HG03066 (cell line): ENCODE data around the gene ADAM15.

Source experiments
- ATAC-seq: cut with Tn5 transposase; IDR thresholded peaks from one replicate; pipeline ENCODE4 v1.9.1; 2021; ENCODE audit warnings: low read depth; ENCODE audit not compliant: unreplicated experiment

ADAM15 gene

GRCh38 chr1:155070158-155070621 lies 19.1 kb downstream of the ADAM15 start:
- no peak for ATAC-seq

- no peak for ATAC-seq
Measured at GRCh38 chr1:155070721-155071569, 19.8 kb downstream of the ADAM15 start.

DNA sequence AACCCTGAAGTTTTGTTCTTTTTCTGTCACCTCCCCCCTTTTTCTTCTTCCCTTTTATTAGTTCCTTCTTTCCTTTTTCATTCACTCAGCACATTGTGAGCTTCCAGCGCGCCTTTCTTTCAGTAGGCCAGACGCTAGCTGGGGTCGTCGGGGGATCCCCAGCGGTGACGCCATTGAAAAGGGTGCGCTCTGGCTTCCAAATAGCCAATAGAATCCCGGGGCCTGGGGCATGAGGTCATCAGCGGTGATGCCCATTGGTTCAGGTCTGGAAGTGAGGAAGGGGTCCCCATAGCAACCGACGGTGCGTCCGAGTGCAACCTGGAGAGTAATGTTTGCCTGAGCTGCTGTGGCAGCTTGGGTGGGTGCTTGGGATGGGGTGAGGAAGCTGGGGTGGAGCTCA lies 20.6 kb downstream of the ADAM15 start:
- ATAC-seq: no peak

GRCh38 chr1:155072531-155073289 lies 21.6 kb downstream of the ADAM15 start:
- no peak for ATAC-seq

DNA sequence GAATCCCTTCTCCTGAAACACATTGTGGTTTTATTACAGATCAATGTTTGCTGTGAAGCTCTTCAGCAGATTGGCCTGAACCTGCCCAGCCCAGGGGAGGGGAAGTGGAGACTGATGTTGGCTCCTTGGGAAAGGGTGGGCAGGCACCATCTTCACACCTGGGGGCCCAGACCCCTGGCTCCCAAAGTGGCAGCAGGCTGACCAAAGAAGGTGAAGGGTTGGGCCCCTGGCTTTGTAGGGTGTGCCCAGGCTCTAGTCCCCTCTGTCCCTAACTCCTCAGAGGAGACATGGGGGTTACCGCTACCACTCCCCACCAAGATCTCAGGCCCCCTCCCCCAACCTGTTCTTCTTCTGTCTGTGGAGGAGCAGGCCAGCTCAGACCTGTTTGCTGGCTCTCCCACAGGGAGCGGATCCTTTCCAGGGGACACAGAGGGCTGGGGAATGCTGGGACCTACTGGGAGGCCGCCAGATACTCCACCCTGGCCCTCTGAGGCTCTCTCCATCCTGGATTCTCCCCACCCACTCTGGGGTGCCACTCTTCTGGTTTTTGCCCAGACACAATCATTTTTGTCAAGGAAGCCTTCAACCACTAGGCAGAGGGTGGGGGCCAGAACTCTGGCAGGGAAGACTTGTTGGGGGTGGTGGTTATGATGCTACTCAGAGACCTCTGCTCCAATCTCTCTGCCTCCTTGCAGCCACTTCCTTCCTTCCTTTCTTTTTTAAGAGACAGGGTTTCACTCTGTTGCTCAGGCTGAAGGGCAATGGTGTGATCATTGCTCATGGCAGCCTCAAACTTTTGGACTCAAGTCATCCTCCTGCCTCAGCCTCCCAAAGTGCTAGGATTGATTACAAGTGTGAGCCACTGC lies 22.5 kb downstream of the ADAM15 start:
- ATAC-seq: no peak

GRCh38 chr1:155075535-155075934 lies 24.4 kb downstream of the ADAM15 start:
- ATAC-seq: no peak

DNA sequence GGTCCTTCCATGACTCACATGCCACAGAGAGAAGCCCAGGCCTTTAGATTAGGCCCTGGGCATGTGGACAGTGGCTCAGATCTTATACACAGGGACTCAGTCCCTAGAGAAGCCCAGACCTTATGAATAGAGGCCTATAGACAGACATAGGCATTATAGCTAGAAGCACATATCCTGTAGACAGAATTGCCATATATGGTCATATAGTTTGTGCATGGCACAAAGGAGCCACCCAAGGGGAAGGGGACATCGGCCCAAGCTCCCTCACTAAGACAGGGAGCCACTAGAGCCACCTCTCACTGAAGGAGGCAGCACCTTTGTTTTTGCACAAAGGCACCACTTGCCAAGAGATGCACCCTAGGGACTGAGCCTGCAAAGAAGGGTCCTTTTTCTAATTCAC lies 25.3 kb downstream of the ADAM15 start:
- ATAC-seq: no peak

DNA sequence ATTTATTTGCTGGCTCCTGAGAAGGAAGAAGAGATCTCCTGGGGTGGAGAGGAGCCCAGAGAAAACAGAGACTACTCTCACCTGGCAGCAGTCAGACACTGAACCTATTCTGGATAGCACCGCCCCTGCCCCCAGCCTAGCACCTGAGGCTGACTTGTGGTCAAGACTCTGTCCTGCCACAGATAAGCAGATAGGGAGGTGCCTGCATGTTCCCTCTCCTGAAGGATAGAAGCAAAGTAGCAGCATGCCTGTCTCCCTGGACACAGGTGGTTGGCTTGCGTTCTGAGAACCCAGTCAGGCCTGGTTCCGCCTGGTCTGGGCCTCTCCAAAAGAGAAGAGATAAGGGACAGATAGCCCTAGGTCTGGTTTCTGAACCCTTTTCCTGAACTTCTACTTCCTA lies 26.2 kb downstream of the ADAM15 start:
- no peak for ATAC-seq

GRCh38 chr1:155077758-155078445 lies 26.8 kb downstream of the ADAM15 start:
- no peak for ATAC-seq

GRCh38 chr1:155078469-155079209 lies 27.5 kb downstream of the ADAM15 start, which contains the start of gene EFNA3:
Gene EFNA3 (plus strand): TSS chr1:155078837. CDS start chr1:155078942, 105 bp downstream.
- no peak for ATAC-seq

DNA sequence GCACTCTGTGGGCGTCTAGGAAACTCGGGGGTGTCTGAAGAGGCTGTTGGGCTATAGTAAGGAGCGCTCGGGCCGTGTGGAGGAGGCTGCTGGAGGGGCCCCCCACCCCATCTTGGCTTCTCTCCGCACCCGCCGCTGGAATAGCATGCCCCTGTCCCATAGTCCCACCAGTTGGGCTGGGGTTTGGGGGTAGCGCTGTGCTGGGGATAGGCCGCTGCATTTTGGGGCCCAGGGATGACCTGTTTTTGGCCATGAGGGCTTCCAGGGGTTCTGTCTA lies 28.0 kb downstream of the ADAM15 start:
- ATAC-seq: no peak

- ATAC-seq: no peak
Measured at GRCh38 chr1:155079487-155080311, 28.6 kb downstream of the ADAM15 start.

GRCh38 chr1:155080312-155081228 lies 29.5 kb downstream of the ADAM15 start:
- ATAC-seq: no peak

DNA sequence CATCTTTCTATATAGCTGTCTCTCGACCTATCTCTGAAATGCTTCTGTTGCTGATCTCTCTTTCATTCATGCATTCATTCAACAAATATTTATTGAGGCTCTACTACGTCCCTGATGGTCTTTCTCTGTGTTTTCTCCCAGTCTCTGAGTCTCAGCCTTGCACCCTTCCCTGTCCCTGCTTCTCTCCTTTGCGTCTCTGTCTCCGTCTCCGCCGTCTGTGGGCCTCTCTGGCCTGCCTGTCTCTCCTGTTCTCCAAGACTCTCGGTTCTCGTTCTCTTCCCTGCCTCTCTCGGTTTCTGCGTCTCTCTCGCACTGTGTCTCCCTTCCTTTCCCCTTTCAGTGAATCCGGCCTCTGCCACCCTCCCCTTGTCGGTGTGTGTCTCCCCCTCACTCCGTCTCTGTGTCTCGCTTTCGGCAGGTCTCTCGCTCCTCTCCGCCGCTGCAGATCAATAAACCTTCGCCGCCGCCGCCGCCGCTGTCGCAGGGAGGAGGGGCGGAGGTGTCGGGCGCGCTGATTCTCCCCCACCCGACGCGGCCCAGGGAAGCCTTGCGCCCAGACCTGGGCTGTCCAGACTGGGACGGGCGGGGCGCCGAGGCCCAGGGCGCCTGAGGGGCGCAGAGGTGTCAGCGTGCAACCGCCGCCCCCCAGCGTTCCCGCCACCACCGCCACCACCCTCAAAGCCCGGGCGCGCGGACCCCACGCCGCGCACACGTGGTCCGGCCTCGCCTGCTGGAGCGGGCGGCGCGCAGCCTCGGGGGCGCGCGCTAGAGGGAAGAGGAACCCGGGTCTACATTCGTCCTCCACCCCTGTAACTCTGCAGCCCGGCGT lies 30.6 kb downstream of the ADAM15 start:
- ATAC-seq: no peak

DNA sequence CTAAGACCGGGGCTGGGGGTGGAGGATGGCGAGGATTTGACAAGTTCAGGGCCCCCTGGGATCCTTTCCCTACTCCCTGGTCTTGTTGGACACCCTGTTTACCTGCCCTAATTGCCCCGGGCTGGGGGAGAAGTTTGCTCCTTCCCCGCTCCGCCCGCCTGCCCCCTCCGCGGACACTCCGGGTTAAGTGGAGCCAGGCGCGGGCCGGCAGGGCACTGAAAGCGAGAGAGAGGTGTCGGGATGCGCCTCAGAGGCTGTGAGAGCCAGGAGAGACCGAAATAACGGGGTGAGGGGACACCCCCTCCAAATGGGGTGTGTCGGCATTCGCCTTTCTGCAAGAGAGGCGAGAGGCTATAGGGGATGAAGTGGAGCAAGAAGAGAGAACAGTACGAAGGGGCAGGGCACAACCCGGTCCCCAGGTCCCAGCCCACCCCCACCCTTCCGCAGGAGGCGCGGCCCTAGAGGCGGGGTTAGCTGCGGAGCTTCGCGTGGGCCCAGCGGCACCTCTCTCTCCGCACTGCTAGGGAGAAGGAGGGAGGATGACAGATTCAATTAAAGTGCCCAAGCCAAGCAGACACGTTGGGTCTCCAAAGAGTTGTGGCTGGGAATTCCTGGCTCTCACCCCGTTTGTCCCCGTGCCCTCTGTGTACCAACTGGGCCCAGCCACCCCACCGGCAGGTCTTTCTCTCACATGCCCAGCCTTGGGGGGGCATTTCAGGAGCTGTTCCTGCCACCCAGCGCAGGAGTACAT lies 31.4 kb downstream of the ADAM15 start:
- ATAC-seq: no peak

DNA sequence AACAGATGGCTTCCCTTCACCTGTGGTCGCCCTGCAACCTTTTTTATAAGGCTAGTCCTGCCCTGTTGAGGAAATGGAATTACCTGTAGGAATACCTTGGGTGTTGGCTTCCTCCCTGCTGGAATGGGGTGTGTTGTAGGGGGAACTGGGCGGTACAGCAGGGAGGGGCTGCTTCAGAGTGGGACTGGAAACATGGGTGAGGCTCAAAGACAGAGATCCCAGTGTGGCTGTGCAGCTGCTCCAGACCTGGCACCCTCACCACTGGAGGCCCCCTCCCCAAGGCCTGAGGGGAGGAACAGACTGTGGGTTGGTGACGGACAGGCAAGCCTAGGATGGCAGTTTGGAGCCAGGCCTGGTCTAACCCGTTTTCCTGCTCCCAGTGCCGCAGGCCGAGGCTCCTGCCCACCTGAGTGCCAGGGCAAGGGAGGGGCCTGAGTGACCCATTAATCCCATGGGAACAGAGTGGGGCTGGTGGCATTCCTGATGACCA lies 32.0 kb downstream of the ADAM15 start:
- ATAC-seq: no peak
